Head of caudate nucleus (tissue), 42 donors: ENCODE measurements around the gene P2RX7.

ENCODE experiments used
- DNase-seq, 42 donors: peaks; one replicate each; pipeline versions ENCODE4 v3.0.0 to v3.0.0-alpha.2; 2020 to 2021; ENCODE audit warnings: mixed read lengths in 7 of 42
- intact Hi-C: fragments of 100-400 bp; cut with DNase I; formaldehyde crosslinking; loops from one replicate; pipeline ENCODE4 v1.15.0; 2022

The P2RX7 gene

DNA sequence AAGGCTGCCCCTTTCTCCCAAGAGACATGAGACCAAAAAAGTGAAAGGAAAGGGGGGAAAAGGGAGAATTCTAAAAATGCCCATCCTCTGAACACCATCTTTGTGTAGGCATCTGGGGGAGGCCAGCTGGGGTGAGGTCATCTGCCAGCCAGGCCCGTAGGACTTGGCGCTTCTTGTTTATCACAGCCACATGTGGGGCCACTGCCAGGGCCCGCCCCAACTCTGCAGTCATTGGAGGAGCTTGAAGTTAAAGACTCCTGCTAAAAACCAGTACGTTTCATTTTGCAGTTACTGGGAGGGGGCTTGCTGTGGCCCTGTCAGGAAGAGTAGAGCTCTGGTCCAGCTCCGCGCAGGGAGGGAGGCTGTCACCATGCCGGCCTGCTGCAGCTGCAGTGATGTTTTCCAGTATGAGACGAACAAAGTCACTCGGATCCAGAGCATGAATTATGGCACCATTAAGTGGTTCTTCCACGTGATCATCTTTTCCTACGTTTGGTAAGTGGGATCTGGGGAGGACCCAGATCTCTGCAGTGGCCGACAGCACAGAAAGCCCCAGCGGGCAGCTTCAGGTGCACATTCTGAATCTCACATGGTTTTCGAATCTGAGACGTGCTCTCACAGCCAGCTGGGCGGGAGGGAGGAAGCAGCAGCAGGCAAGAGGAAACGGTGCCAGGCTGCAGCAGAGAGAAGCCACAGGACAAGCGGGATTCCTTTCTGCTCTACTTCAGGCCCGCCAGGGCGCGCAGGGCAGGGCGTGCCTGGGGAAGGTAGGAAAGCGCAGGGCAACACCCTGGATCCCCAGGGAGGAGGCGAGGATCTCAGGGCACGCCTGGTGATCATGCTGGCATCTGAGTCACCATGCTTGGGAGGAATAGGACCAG, at the start of gene P2RX7:
P2RX7 (plus strand) TSS at position 276 of the 881 bp plus-strand sequence; CDS start at position 371, 95 bp downstream.
- intact Hi-C loops = loop anchor here (5.0 kb wide), 1 partner anchor 79 kb away; the partner anchor contains the start of gene P2RX4

DNA sequence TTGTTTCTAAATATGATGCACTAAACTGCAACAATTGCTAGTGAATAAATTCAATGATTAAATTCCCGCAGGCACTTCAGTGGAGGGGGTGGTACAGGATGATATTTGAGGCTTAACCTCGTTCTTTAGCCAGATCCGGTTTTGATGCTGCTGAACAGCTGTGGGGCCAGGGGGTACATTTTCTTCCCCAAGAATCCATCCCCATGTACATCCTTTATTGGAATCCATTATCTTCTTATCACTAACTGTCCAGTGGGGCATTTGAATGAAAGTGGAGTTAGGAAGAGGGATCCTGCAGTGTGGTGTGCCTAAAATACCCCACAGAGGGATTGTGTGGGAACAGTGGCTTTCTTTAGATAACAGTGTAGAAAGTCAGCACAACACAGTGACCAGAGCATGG, 48.4 kb upstream of the P2RX7 start:
- peak in 1 of 42 donors; percentile 10 for DNase-seq
- intact Hi-C loops = no loop called here

More for the DNA sequence above, at the start of gene P2RX7:
- peak; percentile 89 to 99 (median 96) for DNase-seq

DNA sequence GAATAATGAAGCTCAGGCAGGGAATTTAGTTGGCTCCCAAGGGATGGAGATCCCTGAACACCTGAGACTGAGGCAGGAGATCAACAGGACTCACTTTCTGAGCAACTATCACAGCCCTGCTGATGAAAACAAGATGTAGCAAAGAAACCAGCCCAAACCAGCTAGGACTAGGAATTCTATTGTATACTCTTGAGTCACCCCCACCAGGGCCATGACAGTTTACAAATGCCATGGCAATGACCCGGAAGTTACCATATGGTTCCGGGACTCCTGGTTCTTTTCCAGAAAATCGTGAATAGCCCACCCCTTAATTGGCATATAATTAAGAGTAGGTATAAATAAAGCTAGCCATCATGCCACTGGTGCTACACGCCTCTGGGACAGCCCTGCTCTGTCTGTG, 47.6 kb upstream of the P2RX7 start:
- intact Hi-C loops = no loop called here
- DNase-seq = peak in 1 of 42 donors; percentile 15

DNA sequence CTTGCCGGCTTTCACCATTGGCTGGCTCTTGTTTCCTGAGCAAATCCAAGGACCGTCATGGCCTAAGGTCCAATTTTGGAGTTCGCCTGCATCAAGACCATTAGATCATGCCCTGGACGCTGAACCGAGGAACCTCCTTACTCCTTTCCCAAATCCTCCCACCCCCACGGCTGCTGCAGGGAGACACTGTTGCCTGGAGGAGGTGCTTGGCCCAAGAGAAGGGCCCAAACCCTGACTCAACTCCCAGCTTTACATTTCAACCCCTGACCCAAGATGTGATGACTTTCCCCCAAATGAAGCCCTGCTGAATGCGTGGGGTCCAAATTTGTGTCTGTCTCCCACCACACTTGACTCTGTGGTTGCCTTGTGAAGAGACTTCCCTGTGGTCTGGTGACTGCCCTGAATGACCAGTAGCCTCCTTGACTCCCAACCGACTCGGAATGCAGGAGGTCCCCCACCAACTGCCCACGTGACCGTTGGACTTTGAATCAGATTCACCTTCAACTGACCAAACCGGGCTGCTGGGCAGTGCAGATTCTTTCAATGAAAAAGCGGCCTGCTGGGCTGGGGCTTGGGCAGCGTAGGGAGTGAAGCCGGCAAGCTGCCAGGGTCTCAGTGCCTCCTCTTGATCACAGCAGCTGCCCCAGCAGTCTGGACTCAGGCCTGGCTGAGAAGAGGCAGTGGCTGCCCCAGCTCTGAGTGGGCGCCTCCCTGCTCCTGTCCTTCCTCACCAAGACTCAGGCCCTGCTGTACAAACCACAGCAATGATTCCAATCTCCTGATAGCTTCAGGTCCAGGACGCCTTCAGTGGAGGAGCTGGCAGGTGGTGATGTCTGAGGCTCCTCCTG, 46.9 kb upstream of the P2RX7 start:
- intact Hi-C loops = no loop called here

DNA sequence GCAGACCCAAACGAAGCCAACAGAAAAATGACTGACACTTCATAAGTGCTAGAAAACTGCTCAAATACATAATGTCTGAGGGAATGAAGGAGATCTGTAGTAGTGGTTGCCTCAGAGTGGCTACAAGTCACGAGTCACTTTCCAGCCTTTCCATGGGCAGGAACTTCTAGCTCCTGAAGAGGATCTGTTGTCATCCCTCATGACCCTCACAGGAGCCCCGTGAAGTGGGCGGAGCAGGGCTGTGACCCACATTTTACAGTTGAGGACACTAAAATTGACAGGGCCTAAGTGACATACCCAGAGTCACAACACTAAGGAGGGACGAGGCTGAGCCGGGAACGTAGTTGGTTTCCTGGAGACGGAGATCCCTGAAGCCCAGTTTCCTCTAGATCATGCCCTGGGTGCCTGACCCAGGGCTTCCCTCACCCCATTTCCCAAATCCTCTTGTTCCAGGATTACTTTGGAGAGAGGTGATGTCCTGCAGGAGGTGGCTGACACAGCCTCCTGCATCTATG, 45.8 kb upstream of the P2RX7 start:
- intact Hi-C loops = no loop called here
- peak in 2 of 42 donors; percentile 10 to 20 for DNase-seq

More for the DNA sequence above, 46.9 kb upstream of the P2RX7 start:
- peak in 4 of 42 donors; percentile 4 to 35 (median 12) for DNase-seq

DNA sequence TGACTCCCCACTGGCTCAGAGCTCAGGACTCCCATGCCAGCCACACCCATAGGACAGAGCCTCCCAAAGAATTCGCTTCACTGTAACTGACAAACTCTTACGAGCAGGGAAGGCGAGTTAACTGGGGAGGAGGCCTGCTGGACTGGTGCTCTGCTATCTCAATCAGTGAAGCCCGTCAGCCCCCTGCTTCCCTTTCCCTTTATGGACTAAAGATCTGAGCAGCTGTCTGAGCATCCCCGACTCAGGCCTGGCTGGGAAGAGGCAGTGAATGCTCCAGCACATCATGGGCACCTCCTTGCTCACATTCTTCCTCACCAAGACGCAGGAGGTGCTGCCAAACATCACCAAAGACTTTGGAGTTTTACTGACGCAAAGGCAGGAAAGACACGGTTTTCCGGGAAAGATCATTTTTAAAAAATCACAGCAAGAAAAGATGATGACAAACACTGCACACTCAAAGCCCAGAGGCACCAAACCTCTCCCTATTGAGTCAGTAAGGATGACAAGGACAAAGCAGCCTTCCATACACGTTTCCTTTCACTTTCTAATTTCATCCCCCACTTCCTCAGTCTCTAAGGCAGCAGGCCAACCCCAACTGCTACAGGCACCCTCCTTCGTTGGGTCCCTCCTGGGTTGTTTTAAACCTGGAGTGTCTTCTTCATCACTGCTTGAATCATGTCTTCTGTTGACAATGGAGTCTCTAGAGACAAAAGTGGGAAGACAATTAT, 45.0 kb upstream of the P2RX7 start:
- intact Hi-C loops = no loop called here
- DNase-seq = peak in 2 of 42 donors; percentile 24 to 31

DNA sequence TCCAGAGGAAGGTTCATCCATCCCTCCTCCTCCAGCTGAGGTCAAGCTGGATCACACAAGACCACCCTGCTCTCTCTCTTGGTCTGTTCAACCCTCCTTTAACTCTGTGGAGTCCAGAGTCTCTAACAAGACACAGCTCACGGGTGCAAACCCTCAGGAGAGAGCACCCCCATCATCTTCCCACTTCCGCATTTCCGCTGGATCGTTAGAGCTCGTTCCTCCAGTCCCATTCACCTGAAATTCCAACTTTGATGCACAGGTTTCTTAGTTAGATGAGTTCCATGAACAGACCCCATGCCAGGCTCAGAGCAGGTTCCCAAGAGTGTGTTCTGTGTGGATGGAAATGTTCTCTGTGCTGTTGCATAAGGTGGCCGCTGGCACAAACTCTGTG, 44.5 kb upstream of the P2RX7 start:
- DNase-seq = peak in 2 of 42 donors; percentile 12 to 25
- intact Hi-C loops = no loop called here

DNA sequence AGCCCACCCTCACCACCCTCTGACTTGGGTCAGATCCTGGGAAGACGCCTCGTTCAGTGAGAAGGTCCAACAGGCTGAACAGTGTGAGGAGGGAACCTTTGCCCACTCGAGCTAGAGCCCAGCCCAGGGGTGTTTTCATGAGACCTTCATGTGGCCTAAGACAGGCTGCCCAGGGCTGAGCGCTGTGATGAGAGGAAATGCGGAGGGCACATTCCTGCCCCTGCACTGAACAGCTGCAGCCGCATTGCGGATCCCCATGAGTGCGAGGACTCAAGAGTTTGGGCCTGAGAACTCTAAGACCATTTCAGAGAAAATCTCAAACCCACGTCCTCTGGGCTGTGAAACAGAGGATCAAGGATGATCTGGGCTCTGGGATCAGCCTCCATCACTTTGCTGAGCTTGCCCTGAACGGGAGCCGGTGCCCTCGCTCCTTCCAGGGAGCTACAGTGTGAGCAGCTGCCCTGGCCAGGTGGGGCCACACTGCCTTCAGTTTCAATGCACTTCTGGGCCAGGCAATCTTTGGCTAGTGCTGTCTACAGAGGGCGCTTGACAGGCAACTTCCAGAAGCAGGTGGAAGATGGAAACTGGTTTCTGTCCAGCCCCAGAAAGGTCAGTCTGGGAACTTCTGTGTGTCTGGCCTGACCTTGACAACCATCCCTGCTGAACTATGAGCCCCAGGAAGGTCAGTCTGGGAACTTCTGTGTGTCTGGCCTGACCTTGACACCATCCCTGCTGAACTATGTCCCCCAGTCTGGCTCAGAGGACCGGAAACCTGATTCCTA, 43.5 kb upstream of the P2RX7 start:
- intact Hi-C loops = no loop called here
- peak in 2 of 42 donors; percentile 19 to 36 for DNase-seq

DNA sequence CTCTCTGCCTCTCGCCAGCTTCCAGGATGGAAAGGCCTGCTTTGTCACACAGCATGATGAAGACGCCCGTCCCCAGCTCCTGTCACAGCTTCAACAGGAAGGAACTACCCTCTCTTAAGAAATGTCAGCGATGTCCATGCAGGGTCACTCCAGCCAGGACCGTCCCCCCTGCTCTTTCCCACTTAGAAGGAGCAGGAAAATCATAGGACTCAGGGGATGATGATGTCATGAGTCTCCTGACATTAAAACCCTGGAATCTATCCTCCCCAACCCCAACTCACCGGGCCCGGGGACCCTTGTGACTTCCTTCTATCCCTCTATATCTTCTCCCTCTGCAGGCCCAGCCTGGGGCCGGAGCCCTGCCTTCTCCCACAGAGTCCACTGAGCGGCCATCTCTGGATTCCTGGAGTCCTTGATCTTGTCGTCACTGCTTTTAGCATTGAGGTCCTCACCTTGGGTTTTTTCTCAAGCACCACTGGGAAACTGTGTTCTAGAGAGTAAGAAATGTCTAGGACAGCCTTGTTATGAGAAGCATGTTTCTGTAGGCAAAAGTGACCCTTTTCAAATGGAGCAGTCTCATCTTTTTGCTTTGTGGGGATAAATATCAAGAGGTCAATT, 42.8 kb upstream of the P2RX7 start:
- intact Hi-C loops = no loop called here
- DNase-seq = peak in 2 of 42 donors; percentile 9 to 20

DNA sequence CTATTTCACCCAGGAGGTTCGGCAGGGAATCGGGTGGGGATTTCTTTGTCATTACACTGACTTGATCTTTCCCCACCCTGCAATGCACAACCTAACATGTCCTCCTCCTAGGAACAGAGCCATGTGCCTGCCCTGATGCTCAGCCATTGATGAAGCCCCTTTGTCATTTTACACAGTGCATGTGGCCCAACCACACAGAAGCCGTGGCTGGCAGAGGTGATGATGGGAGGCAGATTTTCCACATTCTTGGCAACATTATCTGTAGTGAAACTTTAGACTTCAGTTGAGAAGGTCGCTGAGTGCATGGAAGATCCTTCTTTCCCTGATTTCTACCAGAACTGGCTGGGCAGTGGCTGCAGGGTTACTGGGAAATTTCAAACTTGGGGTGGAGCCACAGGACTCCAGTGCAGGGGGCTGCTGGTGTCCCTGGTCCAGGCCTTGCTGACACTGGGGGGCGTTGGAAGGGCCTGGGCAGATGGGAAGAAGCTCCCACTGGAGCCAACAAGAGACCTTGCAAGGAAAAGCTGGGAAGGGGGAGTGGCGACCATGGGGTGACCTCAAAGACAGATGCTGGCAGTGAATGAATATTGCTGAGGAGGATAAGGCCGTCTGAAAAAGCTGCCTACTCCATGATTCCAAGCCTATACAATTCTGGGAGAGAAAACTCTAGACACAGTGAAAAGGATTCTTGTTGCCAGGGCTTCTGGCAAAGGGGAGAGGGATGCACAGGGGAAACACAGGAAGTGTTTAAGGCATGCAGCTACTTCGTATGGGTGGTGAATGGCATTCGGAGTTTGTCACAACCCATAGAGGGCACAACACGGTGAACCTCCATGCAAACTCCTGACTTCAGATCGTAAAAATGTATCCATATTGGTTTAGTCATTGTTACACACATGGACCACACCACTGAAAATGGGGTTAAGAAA, 41.8 kb upstream of the P2RX7 start:
- intact Hi-C loops = no loop called here
- peak in 2 of 42 donors; percentile 9 to 31 for DNase-seq

DNA sequence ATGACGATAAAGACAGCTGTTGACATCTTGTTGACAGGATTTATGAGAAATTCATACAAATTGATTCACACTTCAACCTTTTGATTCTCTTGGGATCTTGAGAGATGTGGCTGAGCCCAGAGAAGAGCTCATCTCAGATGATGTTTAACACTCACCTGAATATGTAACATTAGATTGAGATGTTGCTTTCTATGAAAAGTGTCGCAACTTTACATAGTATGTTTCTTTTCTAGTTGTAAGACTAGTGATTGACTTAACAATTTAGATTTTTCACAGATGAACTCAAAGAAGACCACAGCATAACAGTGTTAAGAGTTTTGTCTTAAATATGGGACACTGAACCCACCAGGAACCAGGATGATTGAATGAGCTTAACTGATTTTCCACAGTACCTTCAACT, 40.6 kb upstream of the P2RX7 start:
- DNase-seq = peak in 1 of 42 donors; percentile 10
- intact Hi-C loops = no loop called here

DNA sequence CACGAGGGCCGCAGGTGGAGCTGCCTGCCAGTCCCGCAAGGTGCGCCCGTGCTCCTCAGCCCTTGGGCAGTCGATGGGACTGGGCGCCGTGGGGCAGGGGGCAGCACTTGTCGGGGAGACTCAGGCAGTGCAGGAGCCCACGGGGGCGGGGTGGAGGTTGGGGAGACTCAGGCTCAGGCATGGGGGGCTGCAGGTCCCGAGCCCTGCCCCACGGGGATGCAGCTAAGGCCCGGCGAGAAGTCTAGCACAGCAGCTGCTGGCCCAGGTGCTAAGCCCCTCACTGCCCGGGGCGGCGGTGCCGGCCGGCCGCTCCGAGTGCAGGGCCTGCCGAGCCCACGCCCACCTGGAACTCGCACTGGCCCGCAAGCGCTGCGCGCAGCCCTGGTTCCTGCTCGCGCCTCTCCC, 39.2 kb upstream of the P2RX7 start:
- peak in 1 of 42 donors; percentile 25 for DNase-seq
- intact Hi-C loops = no loop called here

DNA sequence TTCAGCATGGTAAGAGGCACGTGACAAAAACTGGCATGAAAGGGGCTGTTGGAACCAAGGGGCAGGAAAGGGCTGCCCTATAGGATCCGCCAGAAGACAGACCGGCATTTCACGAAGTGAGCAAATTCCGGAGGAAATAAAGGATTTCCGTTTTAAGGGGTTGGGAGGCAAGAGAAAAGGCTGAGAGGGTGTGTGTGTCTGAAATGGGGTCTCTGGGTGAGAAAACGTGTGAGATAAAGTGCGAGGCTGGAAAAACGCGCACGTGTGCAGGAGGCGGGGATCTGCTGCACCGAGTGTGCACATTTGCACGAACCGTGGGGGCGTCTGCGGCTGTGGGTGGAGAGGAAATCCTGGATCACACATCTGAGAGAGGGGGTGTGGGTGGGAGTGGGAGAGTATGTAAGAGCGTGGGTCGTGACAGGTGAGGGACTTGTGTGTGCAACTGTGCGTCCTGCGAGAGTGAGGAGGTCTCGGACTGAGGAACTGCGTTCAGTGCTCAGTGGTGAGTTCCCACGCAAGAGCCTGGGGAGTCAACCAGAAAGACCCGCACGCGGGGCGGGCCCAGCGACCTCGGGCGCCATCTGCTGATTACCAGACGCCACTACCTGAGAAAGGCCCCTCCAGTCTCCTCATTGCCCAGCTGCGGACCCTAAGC, 37.0 kb upstream of the P2RX7 start:
- peak; percentile 31 to 89 (median 76) for DNase-seq
- intact Hi-C loops = no loop called here

DNA sequence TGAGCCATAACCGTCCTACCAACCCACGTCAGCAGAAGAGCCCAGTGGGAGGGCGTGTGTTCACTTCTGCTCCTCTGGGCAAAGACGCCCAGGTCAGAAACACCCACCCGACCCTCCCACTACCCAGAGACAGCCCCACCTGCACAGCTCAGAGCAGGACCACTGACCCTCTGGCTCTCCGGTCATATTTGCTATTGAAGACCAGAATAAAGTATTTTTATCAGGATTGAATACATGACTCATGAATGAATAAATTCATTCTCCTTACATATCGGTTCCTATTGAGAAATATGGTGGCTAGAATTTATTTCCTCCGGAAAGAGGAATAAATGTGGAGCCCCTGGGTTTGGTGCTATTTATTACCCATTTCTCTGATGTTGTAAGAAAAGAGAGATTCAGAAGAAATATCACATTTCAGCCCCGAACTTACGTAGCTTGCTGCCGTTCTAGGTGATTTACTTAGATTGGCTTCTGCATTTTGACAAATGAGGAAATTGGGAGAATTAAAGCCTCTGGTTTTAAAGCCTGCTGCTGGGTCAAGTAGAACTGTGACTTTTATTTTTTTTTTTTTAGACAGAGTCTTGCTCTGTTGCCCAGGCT, 36.4 kb upstream of the P2RX7 start:
- no peak for DNase-seq
- intact Hi-C loops = no loop called here

DNA sequence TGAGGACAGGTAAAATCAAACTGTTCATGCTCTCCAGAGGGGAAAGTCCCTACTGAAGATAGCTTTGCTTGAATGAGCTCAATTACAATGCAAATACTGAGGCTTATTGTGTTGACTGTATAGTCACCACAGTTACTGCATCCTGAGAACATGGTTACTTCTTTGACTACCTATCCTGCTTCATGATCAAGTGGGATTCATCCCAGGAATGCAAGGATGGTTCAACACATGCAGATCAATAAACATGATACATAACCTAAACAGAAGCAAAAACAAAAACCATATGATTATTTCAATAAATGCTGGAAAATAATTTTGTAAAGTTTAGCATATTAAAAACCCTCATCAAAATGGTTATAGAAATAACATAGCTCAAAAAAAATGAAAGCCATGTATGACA, 32.9 kb upstream of the P2RX7 start:
- no peak for DNase-seq
- intact Hi-C loops = no loop called here

DNA sequence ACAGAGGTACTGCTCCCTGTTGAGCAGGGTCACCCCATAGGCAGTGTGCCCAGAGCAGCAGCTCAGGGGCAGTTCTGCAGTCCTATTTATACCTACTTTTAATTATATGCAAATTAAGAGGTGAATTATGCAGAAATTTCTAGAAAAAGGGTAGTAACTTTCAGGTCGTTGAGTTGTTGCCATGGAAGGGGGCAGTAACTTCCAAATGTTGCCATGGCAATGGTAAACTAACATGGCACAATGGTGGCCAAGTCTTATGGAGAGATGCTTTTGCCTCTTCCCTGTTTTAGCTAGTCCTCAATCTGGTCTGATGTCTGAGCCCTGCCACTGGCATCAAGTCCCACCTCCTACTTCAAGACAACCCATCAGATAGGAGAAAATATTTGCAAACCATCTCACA, 30.4 kb upstream of the P2RX7 start:
- no peak for DNase-seq
- intact Hi-C loops = no loop called here
